ENCODE data around the gene ARRB2. TPM values are rescaled to one million over a fixed set of nuclear protein-coding genes. Genes with fewer than 3 reads are reported as not detected.

ARRB2 gene
- total and polyA plus RNA-seq, 11 donors = 10.9 to 87.6 (median 23.0) TPM

GRCh38 chr17:4725646-4726310 lies 15.3 kb downstream of the ARRB2 start:
- Histone ChIP-seq H3K4me3 (no peak overlapping the region), H3K27me3 (no peaks in the 10 kb centered on the region), H3K9me3 (no peaks in the 10 kb centered on the region), H3K36me3 (peaks cover 0 to 8% (median 0%) of the 10 kb centered on the region in 9 donors), H3K27ac (peak overlapping the region in 2 of 12 donors; percentile 54 to 84), H3K4me1 (peaks cover 0 to 19% (median 6%) of the 10 kb centered on the region in 12 donors)
- TF ChIP-seq POLR2A (IDR thresholded peaks at IDR 0.05) (no peak), CTCF (IDR thresholded peaks at IDR 0.05) (no peak)
- DNase-seq = no peak
- ATAC-seq = peak in 1 of 4 donors; percentile 20
- WGBS, 4 donors = 78 to 84% (median 82%) methylated on average over 9 of the region's 9 CpGs
- intact Hi-C loops (cut with DNase I) = no loop called here

GRCh38 chr17:4728124-4728523 lies 17.7 kb downstream of the ARRB2 start:
- intact Hi-C loops (cut with DNase I) = no loop called here
- no peak for DNase-seq
- TF ChIP-seq POLR2A (IDR thresholded peaks at IDR 0.05) (no peak), CTCF (IDR thresholded peaks at IDR 0.05) (no peak)
- ATAC-seq = no peak
- H3K36me3 ChIP-seq = peaks cover 0 to 7% (median 0%) of the 10 kb centered on the region in 9 donors
- H3K27me3 ChIP-seq = no peaks in the 10 kb centered on the region
- 42 to 55% (median 45%) methylated on average over 3 of the region's 3 CpGs for WGBS, 4 donors
- no peak overlapping the region for H3K4me3 ChIP-seq
- no peaks in the 10 kb centered on the region for H3K9me3 ChIP-seq
- peaks cover 0 to 32% (median 11%) of the 10 kb centered on the region in 12 donors for H3K4me1 ChIP-seq
- H3K27ac ChIP-seq = no peak overlapping the region

- H3K9me3 ChIP-seq = no peaks in the 10 kb centered on the region
- intact Hi-C loops (cut with DNase I) = loop anchor here (2.0 to 10.0 kb wide), 5 partner anchors 52 to 154 kb away; partner anchors contain the start of genes GLTPD2 (in 6 of the 10) and VMO1 (in 6 of the 10)
- TF ChIP-seq CTCF (IDR thresholded peaks at IDR 0.05) = peak in 2 of 12 donors; percentile 8 to 10
- no peak for TF ChIP-seq POLR2A (IDR thresholded peaks at IDR 0.05)
- 82 to 84% (median 84%) methylated on average over 6 of the region's 6 CpGs for WGBS, 4 donors
- no peak overlapping the region for H3K4me3 ChIP-seq
- peaks cover 0 to 4% (median 0%) of the 10 kb centered on the region in 9 donors for H3K27me3 ChIP-seq
- peaks cover 0 to 19% (median 0%) of the 10 kb centered on the region in 9 donors for H3K36me3 ChIP-seq
- H3K4me1 ChIP-seq = peaks cover 0 to 55% (median 11%) of the 10 kb centered on the region in 12 donors
- H3K27ac ChIP-seq = peak overlapping the region in 3 of 12 donors; percentile 24 to 91 (median 62)
- no peak for ATAC-seq
- DNase-seq = peak in 2 of 5 donors; percentile 48 to 55
These were observed 22.7 kb downstream of the ARRB2 start for GRCh38 chr17:4733073-4733531.

- intact Hi-C loops (cut with DNase I) = loop anchor here (5.0 to 10.0 kb wide), 5 partner anchors 50 to 252 kb away; partner anchors contain the start of genes GLTPD2 (in 6 of the 10), VMO1 (in 6 of the 10) and CAMTA2 (in 1 of the 10)
- TF ChIP-seq POLR2A (IDR thresholded peaks at IDR 0.05) (no peak), CTCF (IDR thresholded peaks at IDR 0.05) (no peak)
- 90 to 94% (median 91%) methylated on average over 8 of the region's 8 CpGs for WGBS, 4 donors
- Histone ChIP-seq H3K27me3 (peaks cover 0 to 15% (median 0%) of the 10 kb centered on the region in 9 donors), H3K36me3 (peaks cover 0 to 19% (median 0%) of the 10 kb centered on the region in 9 donors), H3K4me3 (no peak overlapping the region), H3K4me1 (peaks cover 0 to 66% (median 20%) of the 10 kb centered on the region in 12 donors), H3K9me3 (no peaks in the 10 kb centered on the region), H3K27ac (peak overlapping the region in 1 of 12 donors; percentile 91)
- ATAC-seq (no peak), DNase-seq (no peak)
These were observed 24.5 kb downstream of the ARRB2 start for GRCh38 chr17:4734857-4735475.
